ENCODE data around the gene FARP1. TPM values are rescaled to one million over a fixed set of nuclear protein-coding genes. Genes with fewer than 3 reads are reported as not detected.

FARP1 gene
- total RNA-seq, 4 donors from 2014 or later, result 28.3 to 69.2 (median 36.4) TPM

DNA sequence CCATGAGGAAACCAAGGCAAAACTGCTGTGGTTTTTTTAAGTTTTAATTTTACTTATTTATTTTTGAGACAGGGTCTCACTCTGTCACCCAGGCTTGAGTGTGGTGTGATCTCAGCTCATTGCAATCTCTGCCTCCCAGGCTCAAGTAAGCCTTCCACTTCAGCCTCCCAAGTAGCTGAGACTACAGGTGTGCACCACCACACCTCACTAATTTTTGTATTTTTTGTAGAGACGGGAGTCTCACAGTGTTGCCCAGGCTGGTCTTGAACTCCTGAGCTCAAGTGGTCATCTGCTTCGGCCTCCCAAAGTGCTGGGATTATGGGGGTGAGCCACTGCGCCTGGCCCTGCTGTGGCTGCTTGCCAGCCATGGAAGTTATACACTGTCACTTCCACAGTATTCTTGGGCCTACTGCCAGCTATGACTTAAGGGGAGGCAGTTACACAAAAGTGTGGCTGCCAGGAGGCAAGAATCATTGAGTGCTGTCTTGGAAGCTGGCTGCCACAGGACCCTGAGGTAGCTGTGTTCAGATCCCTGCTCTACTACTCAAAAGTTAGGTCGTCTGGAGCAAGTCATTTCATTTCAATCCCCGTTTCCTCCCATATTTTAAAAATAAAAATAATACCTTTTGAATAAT is 12.7 kb downstream of the FARP1 start:
- Histone ChIP-seq H3K27ac (no peak overlapping the region), H3K4me1 (peaks cover 0 to 10% (median 0%) of the 10 kb centered on the region in 3 donors), H3K36me3 (no peaks in the 10 kb centered on the region), H3K27me3 (no peaks in the 10 kb centered on the region), H3K4me3 (no peak overlapping the region), H3K9me3 (no peaks in the 10 kb centered on the region)
- 70 to 87% methylated on average over 3 to 4 of the region's 5 CpGs for WGBS, 2 donors (ENCODE audit: low coverage in 1 of 2)
- TF ChIP-seq, protein P1, sequence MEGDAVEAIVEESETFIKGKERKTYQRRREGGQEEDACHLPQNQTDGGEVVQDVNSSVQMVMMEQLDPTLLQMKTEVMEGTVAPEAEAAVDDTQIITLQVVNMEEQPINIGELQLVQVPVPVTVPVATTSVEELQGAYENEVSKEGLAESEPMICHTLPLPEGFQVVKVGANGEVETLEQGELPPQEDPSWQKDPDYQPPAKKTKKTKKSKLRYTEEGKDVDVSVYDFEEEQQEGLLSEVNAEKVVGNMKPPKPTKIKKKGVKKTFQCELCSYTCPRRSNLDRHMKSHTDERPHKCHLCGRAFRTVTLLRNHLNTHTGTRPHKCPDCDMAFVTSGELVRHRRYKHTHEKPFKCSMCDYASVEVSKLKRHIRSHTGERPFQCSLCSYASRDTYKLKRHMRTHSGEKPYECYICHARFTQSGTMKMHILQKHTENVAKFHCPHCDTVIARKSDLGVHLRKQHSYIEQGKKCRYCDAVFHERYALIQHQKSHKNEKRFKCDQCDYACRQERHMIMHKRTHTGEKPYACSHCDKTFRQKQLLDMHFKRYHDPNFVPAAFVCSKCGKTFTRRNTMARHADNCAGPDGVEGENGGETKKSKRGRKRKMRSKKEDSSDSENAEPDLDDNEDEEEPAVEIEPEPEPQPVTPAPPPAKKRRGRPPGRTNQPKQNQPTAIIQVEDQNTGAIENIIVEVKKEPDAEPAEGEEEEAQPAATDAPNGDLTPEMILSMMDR (IDR thresholded peaks at IDR 0.05), result no peak
- TF ChIP-seq POLR2AphosphoS5 (IDR thresholded peaks at IDR 0.05) (no peak), POLR2A (IDR thresholded peaks at IDR 0.05) (no peak), EP300 (IDR thresholded peaks at IDR 0.05) (no peak)
- ATAC-seq, result no peak

DNA sequence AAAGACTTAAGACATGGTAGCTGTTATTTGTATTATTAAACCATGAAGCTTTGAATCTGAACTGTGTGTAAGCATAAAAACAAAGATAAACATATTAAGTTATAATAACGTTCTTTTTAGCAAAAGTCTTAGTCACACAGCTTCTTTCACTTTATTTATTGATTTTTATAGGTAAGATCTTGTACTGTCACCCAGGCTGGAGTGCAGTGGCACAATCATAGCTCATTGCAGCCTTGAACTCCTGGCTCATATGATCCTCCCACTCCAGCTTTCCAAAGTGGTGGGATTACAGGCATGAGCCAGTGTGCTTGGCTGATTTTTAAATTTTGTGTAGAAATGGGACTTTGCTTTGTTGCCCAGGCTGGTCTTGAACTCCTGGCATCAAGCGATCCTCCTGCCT is 13.4 kb downstream of the FARP1 start:
- Histone ChIP-seq H3K4me1 (peaks cover 0 to 10% (median 0%) of the 10 kb centered on the region in 3 donors), H3K27ac (no peak overlapping the region), H3K4me3 (no peak overlapping the region), H3K9me3 (no peaks in the 10 kb centered on the region), H3K36me3 (no peaks in the 10 kb centered on the region), H3K27me3 (no peaks in the 10 kb centered on the region)
- no peak for ATAC-seq
- TF ChIP-seq, protein P1 (IDR thresholded peaks at IDR 0.05), result no peak
- TF ChIP-seq EP300 (IDR thresholded peaks at IDR 0.05) (no peak), POLR2A (IDR thresholded peaks at IDR 0.05) (no peak), POLR2AphosphoS5 (IDR thresholded peaks at IDR 0.05) (no peak)
- WGBS, 2 donors (ENCODE audit: low coverage in 1 of 2), result 50 to 73% methylated on average over 1 to 2 of the region's 2 CpGs

DNA sequence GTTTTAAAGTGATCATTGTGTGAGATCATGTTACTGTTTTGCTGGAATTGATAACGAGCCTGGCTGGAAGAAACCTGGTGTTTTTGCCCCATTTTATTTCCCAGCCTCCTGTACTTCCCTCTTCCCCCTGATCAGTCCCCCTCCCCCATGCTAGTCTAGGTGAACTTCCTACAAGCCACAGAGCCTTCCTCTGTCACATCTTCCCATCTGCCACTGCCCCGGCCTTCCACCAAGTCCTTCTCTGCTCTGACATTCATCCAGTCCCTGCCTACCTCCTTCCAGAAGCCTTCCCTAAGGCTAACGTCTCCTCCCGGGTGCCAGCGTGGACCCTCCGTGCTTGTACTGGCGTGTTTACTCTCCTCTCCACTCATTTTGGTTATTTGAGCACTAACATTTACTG is 14.3 kb downstream of the FARP1 start:
- H3K27ac ChIP-seq, result no peak overlapping the region
- peaks cover 0 to 10% (median 0%) of the 10 kb centered on the region in 3 donors for H3K4me1 ChIP-seq
- WGBS, 2 donors (ENCODE audit: low coverage in 1 of 2), result 87 to 90% methylated on average over 6 to 7 of the region's 7 CpGs
- no peak for ATAC-seq
- TF ChIP-seq POLR2A (IDR thresholded peaks at IDR 0.05), result no peak
- no peak for TF ChIP-seq POLR2AphosphoS5 (IDR thresholded peaks at IDR 0.05)
- no peak for TF ChIP-seq EP300 (IDR thresholded peaks at IDR 0.05)
- TF ChIP-seq, protein P1 (IDR thresholded peaks at IDR 0.05), result no peak
- no peaks in the 10 kb centered on the region for H3K9me3 ChIP-seq
- no peak overlapping the region for H3K4me3 ChIP-seq
- H3K36me3 ChIP-seq, result no peaks in the 10 kb centered on the region
- no peaks in the 10 kb centered on the region for H3K27me3 ChIP-seq

DNA sequence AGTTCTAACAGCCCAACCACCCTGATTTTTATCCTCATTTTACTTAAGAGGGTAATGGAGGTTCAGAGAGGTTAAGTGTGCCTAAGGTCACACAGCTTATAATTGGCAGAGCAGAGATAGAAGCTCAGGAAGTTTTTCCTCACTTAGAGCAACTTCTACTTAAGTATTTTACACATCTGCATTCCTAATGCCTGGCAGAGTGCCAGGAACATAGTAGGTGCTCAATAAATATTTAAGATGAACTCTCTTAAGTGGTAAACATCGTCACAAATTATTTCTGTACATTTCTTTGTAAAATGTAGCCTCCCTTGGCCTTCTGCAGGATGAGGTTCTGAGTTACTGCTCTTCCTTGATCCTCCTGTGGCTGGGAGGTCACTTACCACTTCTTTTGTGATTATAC is 14.7 kb downstream of the FARP1 start:
- no peak overlapping the region for H3K27ac ChIP-seq
- WGBS, 2 donors (ENCODE audit: low coverage in 1 of 2), result 90 to 100% methylated on average over 1 of the region's 1 CpG
- H3K27me3 ChIP-seq, result no peaks in the 10 kb centered on the region
- H3K36me3 ChIP-seq, result no peaks in the 10 kb centered on the region
- no peaks in the 10 kb centered on the region for H3K9me3 ChIP-seq
- H3K4me1 ChIP-seq, result peaks cover 0 to 10% (median 0%) of the 10 kb centered on the region in 3 donors
- H3K4me3 ChIP-seq, result no peak overlapping the region
- no peak for ATAC-seq
- TF ChIP-seq, protein P1 (IDR thresholded peaks at IDR 0.05), result no peak
- TF ChIP-seq EP300 (IDR thresholded peaks at IDR 0.05), result no peak
- no peak for TF ChIP-seq POLR2A (IDR thresholded peaks at IDR 0.05)
- TF ChIP-seq POLR2AphosphoS5 (IDR thresholded peaks at IDR 0.05), result no peak

Measured in gastroesophageal sphincter (tissue), 4 donors.